Retinal pigment epithelial cell (primary cell): ENCODE results near the gene SMAD3.

Experiments used
- DNase-seq: peaks from one replicate; pipeline ENCODE4 v3.0.0-alpha.2; 2010; ENCODE audit warnings: low read depth
- H3K4me3 ChIP-seq: 2 replicates; pipeline ENCODE4 v1.5.1; 2011; ENCODE audit warnings: mild to moderate bottlenecking, low read length, control low read depth, moderate library complexity
- TF ChIP-seq, protein P1 (sequence below): conservative IDR thresholded peaks from 2 replicates; pipeline ENCODE4 v1.5.1; 2011; ENCODE audit warnings: low read depth, low read length, control low read depth, inconsistent platforms

Gene SMAD3

DNA sequence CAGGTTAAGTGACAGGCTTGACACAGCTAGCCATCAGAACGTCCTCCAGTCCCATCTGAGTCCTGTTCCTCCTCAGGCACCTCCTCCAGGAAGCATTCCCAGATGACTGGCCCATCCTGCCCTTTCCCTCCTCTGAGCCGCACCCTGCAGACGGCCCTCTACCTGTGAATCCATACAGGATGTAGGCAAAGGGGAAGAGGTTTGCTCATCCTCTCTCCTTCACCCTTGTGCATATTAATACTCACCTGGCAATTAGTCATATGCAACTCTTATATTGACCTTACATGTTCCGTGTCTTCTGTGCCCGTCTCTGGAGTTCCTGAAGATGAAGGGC lies 61.9 kb downstream of the SMAD3 start:
- H3K4me3 ChIP-seq = no peak overlapping the region
- TF ChIP-seq, protein P1, sequence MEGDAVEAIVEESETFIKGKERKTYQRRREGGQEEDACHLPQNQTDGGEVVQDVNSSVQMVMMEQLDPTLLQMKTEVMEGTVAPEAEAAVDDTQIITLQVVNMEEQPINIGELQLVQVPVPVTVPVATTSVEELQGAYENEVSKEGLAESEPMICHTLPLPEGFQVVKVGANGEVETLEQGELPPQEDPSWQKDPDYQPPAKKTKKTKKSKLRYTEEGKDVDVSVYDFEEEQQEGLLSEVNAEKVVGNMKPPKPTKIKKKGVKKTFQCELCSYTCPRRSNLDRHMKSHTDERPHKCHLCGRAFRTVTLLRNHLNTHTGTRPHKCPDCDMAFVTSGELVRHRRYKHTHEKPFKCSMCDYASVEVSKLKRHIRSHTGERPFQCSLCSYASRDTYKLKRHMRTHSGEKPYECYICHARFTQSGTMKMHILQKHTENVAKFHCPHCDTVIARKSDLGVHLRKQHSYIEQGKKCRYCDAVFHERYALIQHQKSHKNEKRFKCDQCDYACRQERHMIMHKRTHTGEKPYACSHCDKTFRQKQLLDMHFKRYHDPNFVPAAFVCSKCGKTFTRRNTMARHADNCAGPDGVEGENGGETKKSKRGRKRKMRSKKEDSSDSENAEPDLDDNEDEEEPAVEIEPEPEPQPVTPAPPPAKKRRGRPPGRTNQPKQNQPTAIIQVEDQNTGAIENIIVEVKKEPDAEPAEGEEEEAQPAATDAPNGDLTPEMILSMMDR = no peak
- no peak for DNase-seq

DNA sequence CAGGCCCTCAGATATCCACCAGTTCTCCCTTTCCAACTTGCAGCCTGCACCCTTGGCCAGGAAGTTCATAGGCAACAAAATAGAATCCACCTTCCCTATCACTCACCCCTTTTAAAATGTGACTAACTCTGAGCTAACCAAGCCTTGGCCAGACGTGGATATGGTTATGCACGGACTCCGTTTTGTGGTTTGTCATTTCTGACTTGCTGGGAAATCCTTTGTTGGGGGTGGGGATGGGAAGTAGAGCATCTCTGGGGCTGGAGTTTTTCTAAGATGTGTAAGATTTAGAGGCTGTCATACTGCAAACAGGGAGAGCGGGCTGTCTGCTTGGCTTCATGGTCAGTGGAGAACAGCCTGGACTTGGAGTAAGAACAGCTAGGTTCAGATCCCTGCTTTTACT lies 62.6 kb downstream of the SMAD3 start:
- TF ChIP-seq, protein P1 = no peak
- no peak for DNase-seq
- no peak overlapping the region for H3K4me3 ChIP-seq

DNA sequence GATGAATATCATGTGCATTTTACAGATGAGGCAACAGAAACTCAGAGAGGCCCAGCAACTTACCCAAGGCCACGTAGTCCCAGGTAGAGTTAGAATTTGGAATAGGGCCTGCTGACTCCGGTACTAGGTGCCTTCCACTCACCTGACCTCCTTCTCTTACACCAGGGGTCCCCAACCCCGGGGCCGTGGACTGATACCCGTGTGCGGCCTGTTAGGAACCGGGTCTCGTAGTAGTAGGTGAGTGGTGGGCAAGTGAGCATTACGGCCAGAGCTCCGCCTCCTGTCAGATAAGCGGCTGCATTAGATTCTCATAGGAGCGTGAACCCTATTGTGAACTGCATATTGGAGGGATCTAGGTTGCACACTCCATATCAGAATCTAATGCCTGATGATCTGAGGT lies 64.8 kb downstream of the SMAD3 start:
- DNase-seq = no peak

GRCh38 chr15:67130673-67131601 lies 65.5 kb downstream of the SMAD3 start:
- H3K4me3 ChIP-seq = no peak overlapping the region
- TF ChIP-seq, protein P1 = no peak
- no peak for DNase-seq

More for the DNA sequence above, 64.8 kb downstream of the SMAD3 start:
- TF ChIP-seq, protein P1 = no peak
- H3K4me3 ChIP-seq = no peak overlapping the region

- TF ChIP-seq, protein P1 = no peak
Observed at GRCh38 chr15:67132276-67132675, 66.9 kb downstream of the SMAD3 start.

GRCh38 chr15:67133026-67133425 lies 67.6 kb downstream of the SMAD3 start:
- TF ChIP-seq, protein P1 = no peak
- no peak overlapping the region for H3K4me3 ChIP-seq
- no peak for DNase-seq

More at GRCh38 chr15:67132276-67132675, 66.9 kb downstream of the SMAD3 start:
- no peak for DNase-seq
- H3K4me3 ChIP-seq = no peak overlapping the region

GRCh38 chr15:67133738-67134066 lies 68.3 kb downstream of the SMAD3 start:
- no peak for DNase-seq
- no peak overlapping the region for H3K4me3 ChIP-seq
- TF ChIP-seq, protein P1 = no peak
